ENCODE measurements around the gene FAM185A. TPM values are rescaled to one million over a fixed set of nuclear protein-coding genes. Genes with fewer than 3 reads are reported as not detected.
"Not testable (repeated sequence)": the region's sequence is repeated elsewhere in the genome, so short reads cannot be mapped to it uniquely, and the experiment has no call there.

The FAM185A gene
- 10 to 100 TPM in 1 of 2 donors, 1 to 10 TPM in 1; 8.6 to 10.5 TPM for total RNA-seq

- intact Hi-C loops (cut with DNase I); H3K4me1 ChIP-seq; H3K27me3 ChIP-seq; H3K9me3 ChIP-seq; H3K36me3 ChIP-seq: not testable (repeated sequence)
- Histone ChIP-seq H3K9ac (ENCODE audit: low read depth in 2 of 2, low read length in 2 of 2) (peak within 1 kb of the TSS; percentile 63 to 66), H3K4me3 (peak within 1 kb of the TSS; percentile 77), H3K27ac (peak within 1 kb of the TSS; percentile 67)
- peak; percentile 99 for DNase-seq
Observed at GRCh38 chr7:102748605-102749444, at the start of gene FAM185A. TSS of gene FAM185A (plus strand) at chr7:102748999. CDS start at chr7:102749208, 209 bp downstream.

- H3K36me3 ChIP-seq; intact Hi-C loops (cut with DNase I); H3K4me1 ChIP-seq; DNase-seq; H3K9ac ChIP-seq (ENCODE audit: low read depth in 2 of 2, low read length in 2 of 2); H3K4me3 ChIP-seq; H3K27ac ChIP-seq; H3K9me3 ChIP-seq; H3K27me3 ChIP-seq: not testable (repeated sequence)
Observed at GRCh38 chr7:102713011-102713690, 35.6 kb upstream of the FAM185A start.

DNA sequence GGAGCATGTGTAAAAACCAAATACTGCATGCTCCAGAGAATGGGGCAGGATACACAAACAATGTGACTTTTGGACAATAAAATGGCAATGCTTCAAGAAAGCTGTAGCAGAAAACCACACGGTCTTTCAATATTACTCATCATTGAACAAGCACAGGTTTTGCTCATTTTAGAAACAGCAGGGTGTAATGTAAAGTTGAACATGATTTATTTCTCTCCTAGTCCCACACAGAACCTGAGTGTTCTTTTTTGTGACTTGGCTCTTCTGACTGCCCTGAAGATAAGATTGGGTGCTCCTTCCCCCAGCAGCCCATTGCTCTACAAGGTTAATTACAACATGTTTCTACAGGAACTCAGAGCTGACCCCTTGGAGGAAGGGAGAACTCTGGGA lies 35.1 kb upstream of the FAM185A start:
- intact Hi-C loops (cut with DNase I); H3K4me3 ChIP-seq; H3K9me3 ChIP-seq; H3K36me3 ChIP-seq; H3K27ac ChIP-seq; H3K9ac ChIP-seq (ENCODE audit: low read depth in 2 of 2, low read length in 2 of 2); H3K27me3 ChIP-seq; DNase-seq; H3K4me1 ChIP-seq: not testable (repeated sequence)

DNA sequence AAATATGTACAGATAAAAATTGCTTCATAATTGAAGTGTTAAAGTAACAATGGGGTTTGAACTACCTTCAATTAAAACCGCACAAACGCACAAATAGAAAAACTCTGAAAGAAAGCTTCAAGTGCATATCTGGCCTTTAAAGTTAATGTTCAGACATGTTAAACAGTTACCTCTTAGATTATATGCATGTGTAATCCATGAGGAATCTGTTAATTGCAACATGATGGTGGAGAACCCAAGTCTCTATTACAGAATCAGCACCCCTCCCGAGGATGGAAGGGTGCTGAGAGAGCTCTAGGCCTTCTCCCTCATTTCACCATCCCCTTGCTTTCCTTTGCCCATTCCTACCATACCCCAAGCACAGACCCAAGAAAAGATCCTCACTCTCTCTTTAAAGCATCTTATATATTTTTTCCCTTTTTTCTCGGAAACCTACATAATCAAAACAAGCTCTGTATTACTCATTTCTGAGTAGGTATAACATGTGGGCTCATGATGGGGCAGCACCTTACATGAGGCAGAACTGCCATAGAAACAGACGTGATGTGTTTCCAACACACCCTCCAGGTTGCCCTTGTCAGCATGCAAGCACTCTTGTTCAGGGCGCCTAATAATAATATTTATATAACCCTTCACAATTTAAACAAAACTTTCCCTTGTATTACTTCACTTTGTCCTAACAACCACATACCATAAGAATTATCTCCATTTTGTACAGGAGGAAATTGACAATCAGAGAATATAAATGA lies 33.9 kb upstream of the FAM185A start:
- H3K27me3 ChIP-seq; H3K4me3 ChIP-seq; intact Hi-C loops (cut with DNase I); H3K9ac ChIP-seq (ENCODE audit: low read depth in 2 of 2, low read length in 2 of 2); H3K36me3 ChIP-seq; H3K4me1 ChIP-seq; H3K27ac ChIP-seq; H3K9me3 ChIP-seq; DNase-seq: not testable (repeated sequence)

DNA sequence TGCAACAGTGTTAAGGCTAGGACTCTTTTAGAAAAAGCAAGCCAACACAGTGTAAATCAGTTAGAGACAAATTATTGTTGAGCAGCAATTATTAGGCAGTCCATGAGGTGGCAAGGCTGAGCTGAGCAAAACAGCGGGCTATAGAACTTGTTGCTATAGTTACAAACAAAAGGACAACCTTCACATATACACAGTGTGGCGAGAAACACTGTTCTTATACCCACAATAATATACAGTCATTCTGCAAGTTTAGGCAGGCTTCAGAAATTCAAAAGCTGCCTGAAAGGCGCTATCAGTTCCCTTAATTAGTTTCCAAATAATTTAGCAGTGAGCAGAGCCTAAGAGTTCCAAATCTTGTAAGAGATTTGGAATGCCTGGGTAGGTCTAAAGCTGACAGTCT lies 33.1 kb upstream of the FAM185A start:
- DNase-seq; H3K4me3 ChIP-seq; H3K36me3 ChIP-seq; H3K27me3 ChIP-seq; H3K27ac ChIP-seq; intact Hi-C loops (cut with DNase I); H3K4me1 ChIP-seq; H3K9me3 ChIP-seq; H3K9ac ChIP-seq (ENCODE audit: low read depth in 2 of 2, low read length in 2 of 2): not testable (repeated sequence)

DNA sequence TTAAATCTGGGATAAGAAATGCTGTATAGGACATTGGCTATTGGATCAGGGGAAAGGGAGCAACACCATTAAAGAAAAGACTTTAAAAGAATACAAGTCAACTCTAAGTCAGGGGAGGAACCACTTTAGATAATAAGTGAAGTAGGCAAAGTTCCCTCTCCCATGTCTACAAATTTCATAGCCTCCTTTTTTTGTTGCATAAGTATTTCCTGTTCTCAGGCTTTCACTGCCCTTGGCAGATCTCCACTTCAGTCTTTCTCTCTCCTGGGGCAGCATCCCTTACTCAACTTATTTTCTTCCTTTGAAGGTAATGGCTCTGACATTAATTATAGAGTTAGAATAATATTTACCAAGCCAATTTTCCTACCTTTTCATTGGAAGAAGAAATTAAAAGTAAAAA lies 30.3 kb upstream of the FAM185A start:
- H3K4me1 ChIP-seq; H3K9me3 ChIP-seq; H3K4me3 ChIP-seq; H3K9ac ChIP-seq (ENCODE audit: low read depth in 2 of 2, low read length in 2 of 2); H3K27me3 ChIP-seq; H3K36me3 ChIP-seq; intact Hi-C loops (cut with DNase I); DNase-seq; H3K27ac ChIP-seq: not testable (repeated sequence)

DNA sequence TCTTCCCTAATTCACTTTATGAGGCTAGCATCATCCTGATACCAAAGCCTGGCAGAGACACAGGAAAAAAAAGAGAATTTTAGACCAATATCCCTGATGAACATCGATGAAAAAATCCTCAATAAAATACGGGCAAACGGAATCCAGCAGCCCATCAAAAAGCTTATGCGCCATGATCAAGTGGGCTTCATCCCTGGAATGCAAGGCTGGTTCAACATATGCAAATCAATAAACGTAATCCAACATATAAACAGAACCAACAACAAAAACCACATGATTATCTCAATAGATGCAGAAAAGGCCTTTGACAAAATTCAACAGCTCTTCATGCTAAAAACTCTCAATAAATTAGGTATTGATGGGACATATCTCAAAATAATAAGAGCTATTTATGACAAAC lies 22.6 kb upstream of the FAM185A start:
- H3K4me1 ChIP-seq; DNase-seq; H3K27ac ChIP-seq; H3K9me3 ChIP-seq; H3K27me3 ChIP-seq; H3K9ac ChIP-seq (ENCODE audit: low read depth in 2 of 2, low read length in 2 of 2); intact Hi-C loops (cut with DNase I); H3K36me3 ChIP-seq; H3K4me3 ChIP-seq: not testable (repeated sequence)

GRCh38 chr7:102729670-102730069 lies 19.1 kb upstream of the FAM185A start:
- intact Hi-C loops (cut with DNase I); H3K36me3 ChIP-seq; H3K27ac ChIP-seq; H3K4me3 ChIP-seq; H3K4me1 ChIP-seq; H3K27me3 ChIP-seq; DNase-seq; H3K9me3 ChIP-seq; H3K9ac ChIP-seq (ENCODE audit: low read depth in 2 of 2, low read length in 2 of 2): not testable (repeated sequence)

DNA sequence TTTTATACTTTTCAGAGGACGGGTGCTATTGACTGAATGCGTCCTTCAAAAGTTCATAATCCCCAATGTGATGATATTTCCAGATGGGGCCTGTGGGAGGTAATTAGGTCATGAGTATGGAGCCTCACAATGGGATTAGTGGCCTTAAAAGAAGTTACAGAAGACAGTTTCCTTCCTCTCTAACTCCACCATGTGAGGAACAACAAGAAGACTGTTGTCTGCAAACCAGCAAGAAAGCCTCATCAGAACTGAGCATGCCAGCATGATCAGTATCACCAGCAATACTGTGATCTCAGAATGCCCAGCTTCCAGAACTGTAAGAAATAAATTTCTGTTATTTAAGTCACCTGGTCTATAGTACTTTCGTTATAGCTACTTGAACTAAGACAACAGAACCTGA lies 18.4 kb upstream of the FAM185A start:
- DNase-seq; H3K4me1 ChIP-seq; H3K27ac ChIP-seq; H3K4me3 ChIP-seq; H3K9me3 ChIP-seq; H3K36me3 ChIP-seq; intact Hi-C loops (cut with DNase I); H3K27me3 ChIP-seq; H3K9ac ChIP-seq (ENCODE audit: low read depth in 2 of 2, low read length in 2 of 2): not testable (repeated sequence)

DNA sequence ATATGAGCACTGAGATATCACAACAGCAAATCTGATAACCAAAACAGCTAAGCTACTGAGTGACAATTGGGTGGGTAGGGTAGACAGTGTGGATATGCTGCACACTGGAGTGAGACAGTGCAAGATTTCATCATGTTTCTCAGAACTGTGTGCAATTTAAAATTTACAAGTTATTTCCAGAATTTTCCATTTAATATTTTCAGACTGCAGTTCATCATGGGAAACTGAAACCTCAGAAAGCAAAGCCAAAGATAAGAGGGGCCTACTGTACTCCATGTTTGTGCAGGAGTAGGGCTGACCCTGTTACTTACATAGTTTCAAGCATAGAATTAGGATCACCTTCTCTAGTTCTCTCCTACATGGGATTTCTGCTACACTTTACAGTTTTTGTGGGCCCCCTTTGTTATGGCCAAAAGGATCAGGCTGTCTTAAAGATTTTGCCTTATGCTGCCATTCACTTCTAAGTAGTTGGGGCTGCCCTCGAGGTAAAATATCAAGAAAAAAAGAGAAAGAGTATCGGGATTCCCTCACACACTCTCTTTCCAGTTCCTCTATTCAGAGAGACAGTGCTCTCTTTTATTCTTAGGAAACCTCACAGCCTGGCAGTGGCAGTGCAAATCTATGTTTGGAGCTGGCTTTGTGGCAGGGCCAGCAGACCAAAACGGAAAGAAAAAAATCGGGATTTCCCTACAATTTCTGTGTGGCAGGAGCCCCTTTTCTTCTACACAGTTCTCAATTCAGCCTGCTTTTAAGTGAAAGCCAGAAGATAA lies 6.6 kb upstream of the FAM185A start:
- DNase-seq; H3K4me3 ChIP-seq; H3K36me3 ChIP-seq; H3K27ac ChIP-seq; intact Hi-C loops (cut with DNase I); H3K9me3 ChIP-seq; H3K27me3 ChIP-seq; H3K4me1 ChIP-seq: not testable (repeated sequence)
- peak overlapping the region in 1 of 2 donors; percentile 35 for H3K9ac ChIP-seq (ENCODE audit: low read depth in 2 of 2, low read length in 2 of 2)

GRCh38 chr7:102743861-102744260 lies 4.9 kb upstream of the FAM185A start:
- H3K27ac ChIP-seq; H3K4me3 ChIP-seq; H3K4me1 ChIP-seq; H3K36me3 ChIP-seq; H3K27me3 ChIP-seq; H3K9ac ChIP-seq (ENCODE audit: low read depth in 2 of 2, low read length in 2 of 2); H3K9me3 ChIP-seq; DNase-seq; intact Hi-C loops (cut with DNase I): not testable (repeated sequence)

DNA sequence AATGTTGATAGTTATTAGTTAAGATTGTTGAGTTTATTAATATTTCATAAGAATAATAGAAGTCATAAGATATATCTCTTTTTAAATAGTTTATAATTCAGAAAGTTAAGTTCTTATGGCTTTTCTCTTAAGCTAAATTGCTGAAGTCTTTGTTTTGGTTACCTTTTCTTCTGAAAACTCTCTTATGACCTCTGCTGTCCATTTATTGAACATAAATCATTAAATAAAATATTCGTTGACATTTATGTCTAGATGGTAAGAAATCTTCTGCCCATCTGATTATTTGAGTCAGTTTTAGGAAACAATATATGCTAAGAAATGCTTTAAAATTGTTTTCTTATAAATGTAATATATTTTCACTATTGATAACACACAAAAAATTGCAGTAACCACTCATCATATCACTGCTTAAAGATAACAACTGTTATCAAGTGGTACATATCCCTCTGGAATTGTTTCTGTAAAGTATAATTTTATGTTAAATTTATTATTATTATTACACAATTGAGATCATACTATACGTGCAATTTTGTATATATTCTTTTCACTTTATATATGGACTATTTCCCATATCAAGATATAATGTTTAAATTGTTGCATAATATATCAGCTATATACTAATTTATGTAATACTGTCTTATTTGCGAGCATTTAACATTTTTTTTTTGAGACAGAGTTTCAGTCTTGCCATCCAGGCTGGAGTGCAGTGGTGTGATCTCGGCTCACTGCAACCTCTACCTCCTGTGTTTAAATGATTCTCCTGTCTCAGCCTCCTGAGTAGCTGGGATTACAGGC lies 3.1 kb upstream of the FAM185A start:
- H3K9ac ChIP-seq (ENCODE audit: low read depth in 2 of 2, low read length in 2 of 2); intact Hi-C loops (cut with DNase I); H3K9me3 ChIP-seq; H3K27me3 ChIP-seq; H3K4me1 ChIP-seq; H3K4me3 ChIP-seq; H3K36me3 ChIP-seq; DNase-seq; H3K27ac ChIP-seq: not testable (repeated sequence)
